HG02943 (cell line): ENCODE data around the gene CHN1.

Experiments used
- ATAC-seq: cut with Tn5 transposase; IDR thresholded peaks from one replicate; pipeline ENCODE4 v1.9.1; 2021; ENCODE audit warnings: mild to moderate bottlenecking, low read depth, moderate library complexity; ENCODE audit not compliant: unreplicated experiment

The CHN1 gene

DNA sequence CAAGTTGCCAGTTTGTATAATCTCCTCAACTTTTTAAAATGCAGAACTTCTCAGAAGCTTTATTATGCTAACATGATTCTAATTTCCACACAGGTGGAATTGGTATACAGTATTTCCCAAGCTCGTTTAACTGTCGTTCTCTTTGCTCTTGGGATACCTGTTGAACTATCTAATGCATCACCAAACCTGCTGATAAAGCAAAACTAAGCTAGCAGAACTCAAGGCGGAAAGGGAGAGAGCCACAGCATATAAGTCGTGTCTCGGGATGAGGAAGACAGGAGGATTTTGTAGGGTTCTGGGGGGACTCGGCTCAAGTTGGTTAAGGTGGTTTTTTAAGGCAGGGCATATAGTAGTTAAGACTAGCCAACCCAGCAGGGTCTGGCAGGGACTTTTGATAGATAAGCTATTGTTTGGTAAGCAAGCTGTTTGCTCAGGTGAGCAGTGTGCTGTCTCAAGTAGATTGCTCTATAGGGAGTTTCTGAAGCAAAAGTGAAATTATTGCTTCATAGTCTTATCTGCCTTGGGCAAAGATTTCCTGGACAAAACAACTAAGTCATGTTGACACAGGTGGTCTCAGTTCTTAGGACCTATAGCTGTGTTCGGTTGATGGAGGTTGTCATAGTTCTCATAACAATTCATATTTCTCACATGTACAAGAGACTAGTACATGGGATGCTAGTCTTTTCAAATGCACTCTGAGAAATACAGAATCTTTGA is 212.7 kb downstream of the CHN1 start:
- no peak for ATAC-seq

DNA sequence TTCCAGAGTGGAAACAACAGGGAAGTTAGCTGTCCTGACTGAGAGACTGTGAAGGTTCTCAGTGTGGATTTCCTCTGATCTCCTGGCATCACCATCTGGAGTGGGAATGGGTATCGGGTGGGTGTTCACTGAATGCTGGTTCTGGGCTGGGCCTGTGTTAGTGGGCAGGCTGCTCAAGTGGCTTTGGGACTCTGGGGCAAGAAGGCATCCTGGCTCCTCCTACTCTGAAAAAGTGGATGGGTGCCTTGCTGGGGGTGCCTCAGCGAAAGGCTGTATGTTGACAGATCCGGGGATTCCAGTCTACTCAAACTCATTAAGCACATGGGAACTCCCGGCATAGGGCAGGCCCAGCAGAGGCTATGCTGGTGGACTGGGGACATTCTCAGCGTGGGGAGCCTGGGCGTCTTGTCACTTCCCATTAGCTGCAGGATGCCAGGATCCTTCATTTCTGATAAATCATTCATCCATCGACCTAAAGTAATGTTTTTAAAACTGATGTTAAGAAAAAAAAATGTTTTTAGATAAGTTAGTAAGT is 213.4 kb downstream of the CHN1 start:
- no peak for ATAC-seq

DNA sequence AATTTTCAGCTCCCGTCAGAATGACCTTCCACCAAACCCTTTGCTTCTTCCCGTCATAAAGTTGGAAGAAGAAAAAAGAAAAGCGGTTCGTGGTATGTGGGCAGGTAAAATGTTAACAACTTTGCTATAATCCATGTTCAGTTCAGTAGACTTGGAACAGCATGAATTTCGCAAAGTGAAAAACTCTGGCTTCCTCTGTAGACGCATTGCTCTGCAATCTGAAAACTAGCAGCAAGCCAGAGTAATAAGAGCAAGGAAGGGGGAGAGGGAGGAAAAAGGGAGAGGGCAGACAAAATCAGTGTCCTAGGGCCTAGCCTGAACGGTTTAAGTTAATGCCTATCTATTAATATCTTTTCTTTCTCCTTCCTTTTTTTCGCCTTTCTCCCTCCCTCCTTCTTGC is 214.2 kb downstream of the CHN1 start:
- ATAC-seq = no peak

DNA sequence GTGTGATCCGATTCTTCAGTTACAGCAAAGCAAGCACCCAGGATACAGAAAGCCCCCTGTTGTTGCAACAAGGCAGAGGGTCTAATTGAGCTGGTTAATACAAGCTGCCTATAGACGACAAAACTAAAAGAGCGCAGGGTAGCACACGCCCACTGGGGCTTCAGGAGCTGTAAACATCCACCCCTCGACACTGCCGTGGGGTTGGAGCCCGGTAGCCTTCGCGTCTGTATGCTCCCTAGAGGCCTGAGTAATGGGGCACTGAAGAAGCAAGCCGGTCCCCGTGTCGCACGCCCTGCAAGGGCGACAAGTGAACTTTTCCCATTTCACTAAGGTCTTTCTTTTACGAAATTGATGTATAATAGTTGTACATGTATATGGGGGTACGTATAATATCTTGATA is 216.2 kb downstream of the CHN1 start:
- ATAC-seq = no peak

DNA sequence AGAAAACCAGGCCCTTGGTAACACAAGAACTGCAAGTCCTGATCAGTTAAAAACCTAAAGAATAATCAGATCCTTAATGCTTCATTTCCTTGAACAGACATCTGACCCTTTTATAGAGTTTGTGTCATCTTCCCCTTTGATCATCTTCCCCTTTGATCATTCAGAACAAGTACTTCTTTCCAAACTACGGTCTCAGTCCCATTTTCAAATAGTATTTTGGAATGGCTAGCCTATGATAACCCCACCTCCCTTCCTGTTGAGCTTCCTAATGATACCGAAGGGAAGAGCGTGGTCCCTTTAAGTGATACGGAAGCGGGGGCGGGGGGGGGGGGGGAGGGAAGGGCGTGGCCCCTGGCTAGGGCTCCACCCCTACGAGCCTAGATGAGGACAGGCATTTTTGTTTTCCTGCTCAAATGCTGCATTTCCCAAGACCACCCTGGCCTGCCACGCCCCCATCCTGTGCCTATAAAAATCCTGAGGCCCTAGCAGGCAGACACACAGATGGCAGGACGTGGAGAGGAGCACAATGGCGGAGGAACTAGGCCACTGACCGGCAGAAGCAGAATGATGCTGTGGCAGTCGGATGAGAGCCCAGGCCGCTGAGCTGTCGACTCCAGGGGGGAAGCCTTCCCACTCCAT is 216.8 kb downstream of the CHN1 start:
- ATAC-seq = no peak

DNA sequence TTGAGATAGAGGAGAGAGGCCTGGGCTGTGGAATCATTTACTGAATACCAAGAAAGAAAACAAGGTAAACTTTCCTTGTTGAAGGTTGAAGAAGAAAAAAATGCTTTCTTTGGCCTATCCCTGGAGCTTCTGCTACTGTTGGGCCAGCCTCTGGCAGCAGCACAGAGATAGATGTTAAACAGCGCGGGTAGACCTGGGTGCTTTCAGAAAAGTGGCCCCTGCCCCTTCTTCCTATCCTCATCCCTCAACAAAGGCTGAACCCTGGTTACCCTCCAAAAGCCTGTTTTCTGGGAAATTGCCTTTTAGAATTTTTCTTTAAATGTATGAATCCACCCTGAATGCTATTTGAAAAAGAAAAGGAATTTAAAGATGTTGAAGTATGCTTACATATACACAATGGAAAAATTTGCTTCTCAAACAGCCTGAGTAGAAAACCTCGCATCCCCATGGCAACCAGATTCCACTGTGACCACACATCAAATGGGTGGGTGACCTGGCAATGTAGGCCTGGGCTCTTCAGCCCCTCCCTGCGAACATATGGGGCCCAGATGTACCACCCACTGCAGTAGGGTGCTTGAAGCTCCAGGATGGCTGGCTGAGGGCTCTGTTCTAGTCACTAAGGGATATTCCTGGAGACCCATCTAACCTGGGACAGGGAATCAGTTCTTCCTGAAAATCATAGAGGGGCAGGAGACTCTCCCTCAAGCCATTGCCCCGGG is 217.5 kb downstream of the CHN1 start:
- no peak for ATAC-seq

DNA sequence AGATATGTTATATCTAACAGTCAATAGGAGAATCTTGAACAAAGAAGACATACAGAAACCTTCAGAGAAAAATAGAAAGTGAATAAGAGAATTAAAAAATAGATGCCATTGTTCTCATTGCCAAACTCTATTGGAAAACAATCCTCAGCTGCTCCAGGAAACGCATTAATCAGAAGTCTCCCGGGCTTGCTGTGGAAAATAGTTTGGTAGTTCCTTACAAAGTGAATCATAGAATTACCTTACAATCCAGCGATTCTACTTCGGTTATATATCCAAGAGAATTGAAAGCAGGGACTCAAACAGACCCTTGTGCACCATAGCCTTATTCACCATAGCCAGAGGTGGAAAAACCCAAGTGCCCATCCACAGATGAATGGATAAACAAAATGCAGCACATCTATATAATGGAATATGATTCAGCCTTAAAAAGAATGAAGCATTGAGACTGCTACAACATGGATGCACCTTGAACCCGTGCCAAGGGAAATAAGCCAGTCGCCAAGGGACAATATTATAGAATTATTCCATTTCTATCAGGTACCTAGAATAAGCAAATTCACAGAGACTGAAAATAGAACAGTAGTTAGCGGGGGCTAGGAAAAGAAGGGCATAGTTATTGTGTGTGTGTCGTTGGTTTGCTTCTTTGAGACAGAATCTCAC is 219.0 kb downstream of the CHN1 start:
- ATAC-seq = no peak

DNA sequence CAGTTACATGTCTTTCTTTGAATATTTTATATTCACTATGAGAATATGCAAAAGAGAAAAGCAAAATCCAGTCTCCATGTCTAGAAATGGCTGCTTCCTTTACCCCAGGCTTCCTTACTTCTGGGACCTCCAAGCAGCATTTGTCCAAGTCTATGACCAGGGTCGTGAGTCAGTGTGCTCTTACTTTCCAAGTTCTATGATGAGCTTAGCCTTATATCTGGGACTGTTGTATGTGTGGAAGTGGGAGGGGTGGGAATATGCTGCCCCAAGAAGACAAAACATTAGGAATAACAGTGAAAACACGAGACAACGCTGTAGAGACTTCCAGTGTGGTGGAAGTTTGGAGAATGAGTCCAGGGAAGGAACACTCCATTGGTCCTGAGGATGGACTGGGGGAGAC is 219.7 kb downstream of the CHN1 start:
- ATAC-seq = no peak

DNA sequence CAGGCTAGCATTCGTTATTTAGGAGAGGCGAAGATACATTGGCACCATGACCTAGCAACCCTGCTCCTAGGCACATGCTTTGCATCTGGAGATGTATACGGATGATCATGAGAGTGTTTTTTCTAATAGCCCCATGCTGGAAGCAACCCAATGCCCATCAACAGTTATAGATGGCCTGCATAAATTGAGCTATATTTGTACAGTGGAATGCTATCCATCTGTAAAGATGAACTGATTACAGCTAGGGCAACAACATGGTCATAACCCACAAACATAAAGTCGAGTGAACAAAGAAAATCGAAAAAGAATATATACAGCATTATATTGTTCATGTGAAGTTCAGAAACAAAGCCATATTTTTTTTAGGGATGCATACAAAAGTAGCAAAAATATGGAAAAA is 220.3 kb downstream of the CHN1 start:
- no peak for ATAC-seq

DNA sequence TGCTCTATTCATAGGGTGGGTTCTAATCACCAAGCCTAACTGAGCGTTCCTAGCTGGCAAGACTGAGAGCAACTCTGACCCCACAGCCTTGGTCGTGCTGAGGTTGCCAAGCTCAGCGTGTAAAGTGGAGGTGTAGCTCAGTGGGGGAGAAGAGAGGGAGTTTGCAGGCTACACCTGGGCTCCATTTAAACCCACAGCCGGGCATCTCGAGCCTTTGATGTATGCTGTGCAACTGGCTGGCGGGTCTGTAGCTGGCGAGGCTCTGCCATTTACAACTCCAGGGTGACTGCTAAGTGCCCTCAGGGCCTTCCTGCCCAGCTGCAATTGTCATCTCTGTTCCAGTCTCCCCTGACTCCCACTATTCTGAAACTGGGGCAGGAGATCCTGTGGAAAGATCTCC is 220.9 kb downstream of the CHN1 start:
- ATAC-seq = no peak

DNA sequence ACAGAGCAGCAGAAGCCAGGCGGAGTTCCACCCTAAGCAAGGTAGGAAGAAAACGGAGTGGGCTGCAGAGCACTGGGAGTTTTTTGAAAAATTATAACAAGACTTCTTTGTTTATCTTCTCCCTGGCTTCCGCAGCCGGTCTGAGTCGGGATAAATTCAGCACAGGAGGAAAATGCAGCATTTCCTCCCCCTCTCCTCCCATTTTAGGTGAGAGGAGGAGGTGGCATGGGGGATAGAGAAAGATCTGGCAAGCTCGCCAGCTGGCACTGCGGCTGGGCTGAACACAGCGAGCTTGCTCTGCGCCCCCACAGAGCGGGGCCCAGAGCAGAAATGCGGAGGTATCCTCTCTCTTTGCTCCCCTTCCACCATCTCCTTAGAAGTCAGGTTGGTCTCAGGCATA is 223.2 kb downstream of the CHN1 start:
- ATAC-seq = no peak

DNA sequence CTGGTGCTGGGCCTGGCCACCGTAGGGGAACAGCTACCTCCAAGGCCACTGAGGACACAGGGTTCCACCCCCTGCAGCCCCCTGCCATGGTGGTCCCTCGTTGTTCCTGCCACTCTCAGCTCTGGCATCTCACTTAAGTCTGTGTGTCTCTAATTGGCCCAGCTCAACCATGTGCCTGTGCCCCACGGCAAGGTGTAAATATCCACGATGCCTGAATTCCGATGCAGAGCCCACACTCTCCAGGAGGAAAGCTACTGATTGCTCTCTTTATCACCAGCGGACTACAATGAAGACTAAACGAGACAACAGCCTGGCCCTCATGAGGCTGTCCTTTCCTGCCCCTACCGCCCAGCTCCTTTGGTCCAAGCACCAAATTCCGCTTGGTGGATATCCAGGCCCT is 223.9 kb downstream of the CHN1 start:
- no peak for ATAC-seq

DNA sequence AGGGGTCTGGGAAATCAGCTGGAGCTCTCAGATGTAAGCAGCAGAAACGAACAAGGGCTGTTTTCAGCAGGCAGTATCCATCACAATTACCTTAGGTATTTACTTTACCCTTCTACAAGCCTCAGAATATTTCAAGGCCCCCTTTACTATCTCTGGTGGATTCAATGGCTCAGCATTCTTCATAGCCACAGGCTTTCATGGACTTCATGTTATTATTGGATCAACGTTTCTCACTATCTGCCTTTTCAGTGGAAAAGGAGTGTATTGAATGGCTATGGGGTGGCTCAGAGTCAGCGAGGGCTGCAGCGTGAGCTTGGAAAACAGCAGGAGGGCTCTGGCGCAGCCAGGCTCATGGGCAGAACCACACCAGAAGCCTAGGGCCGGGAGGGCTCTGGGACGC is 224.3 kb downstream of the CHN1 start:
- no peak for ATAC-seq

DNA sequence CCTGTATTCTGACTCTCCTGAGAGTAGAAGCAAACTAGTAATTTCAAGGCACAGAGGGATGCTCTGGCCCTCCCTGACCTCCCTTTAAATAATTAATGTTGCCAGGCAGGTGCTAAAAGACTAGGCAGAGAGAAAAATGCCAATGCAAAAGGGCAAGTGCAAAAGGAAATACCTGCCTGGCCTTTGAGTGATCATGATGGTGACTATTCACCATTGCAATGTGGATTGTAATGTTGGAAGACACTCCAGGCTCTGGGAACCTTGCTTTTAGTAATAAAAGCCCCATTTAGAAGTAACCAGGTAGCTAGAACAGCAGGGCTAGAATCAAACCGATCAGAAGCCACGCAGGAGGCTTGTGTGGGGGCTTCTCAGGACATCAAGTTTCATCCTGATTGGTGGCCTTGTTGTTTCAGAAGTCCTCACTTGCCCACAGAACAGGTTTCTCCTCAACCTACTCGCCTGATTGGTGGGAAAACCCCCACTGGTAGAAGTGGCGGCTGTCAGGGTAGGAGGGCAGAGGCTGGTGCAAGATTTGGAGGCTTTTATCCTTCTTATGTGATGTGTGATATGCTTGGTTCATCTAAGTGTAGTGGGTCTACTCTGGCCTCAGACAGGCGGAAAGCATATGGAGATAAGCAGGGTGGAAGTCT is 224.9 kb downstream of the CHN1 start:
- no peak for ATAC-seq

DNA sequence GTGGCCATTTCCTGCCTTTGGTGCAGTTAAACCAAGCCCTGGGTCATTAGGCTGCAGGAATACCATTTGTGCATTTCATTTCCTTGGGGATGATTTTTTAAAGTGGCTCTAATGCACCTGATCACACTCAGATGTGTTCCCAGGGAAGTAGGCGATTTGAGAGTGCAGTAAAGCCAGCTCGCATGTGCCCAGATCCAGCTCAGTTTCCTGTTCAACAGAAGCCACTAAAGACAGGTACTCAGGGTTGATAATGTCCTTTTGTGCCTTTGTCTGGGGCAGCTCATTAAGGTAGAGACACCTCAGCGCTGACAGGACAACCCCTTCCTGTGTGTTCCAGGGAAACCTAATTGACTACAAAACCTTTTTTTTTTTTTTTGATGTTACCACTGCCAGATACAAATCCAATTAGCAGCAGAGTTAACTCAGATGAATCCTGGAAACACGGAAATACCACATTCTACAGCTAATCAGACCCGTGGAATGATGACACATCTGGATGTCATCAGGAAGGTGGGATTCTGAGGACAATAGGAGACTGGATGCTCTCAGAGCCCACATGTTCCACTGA is 225.7 kb downstream of the CHN1 start:
- ATAC-seq = no peak

DNA sequence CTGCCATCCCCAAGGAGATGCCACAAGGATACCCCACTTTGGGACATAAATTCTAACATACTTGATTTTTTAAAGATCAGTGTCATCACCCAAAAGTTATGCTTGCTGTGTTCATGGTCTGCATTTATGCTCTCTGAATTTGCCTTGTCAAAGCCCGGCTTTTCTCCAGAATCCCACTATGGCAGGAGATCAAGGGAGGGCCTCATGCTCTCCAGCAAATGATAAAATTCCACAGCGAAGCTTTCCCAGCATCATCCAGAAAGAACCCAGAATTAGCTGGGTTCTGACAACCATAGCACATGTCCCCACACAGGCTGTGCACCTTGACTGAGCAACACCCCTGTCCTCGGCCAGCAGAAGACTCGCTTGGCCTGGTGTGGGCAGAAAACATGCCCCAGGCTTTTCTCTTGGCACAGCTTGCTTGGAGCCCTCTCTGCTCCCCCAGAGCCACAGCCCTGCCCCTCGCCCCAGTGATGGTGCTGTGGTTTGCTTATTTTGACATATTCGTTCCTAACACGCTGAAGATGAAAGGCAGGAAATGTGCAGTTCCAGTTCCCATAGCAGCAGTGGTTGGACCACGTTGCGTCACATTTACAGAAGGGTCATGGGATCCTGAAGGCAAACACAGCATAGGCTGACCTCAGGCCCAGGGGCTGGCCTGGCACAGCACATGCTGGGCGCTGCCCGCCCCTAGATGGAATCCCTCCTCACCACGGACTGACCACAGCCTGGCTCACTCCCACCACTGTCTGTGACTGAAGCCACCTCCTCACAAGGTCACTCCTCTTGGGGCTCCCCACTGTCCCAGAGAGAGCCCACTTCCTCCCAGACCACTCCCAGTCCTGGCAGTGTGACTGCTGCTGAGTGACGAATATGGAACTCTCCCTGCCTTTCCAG is 226.8 kb downstream of the CHN1 start:
- ATAC-seq = no peak

DNA sequence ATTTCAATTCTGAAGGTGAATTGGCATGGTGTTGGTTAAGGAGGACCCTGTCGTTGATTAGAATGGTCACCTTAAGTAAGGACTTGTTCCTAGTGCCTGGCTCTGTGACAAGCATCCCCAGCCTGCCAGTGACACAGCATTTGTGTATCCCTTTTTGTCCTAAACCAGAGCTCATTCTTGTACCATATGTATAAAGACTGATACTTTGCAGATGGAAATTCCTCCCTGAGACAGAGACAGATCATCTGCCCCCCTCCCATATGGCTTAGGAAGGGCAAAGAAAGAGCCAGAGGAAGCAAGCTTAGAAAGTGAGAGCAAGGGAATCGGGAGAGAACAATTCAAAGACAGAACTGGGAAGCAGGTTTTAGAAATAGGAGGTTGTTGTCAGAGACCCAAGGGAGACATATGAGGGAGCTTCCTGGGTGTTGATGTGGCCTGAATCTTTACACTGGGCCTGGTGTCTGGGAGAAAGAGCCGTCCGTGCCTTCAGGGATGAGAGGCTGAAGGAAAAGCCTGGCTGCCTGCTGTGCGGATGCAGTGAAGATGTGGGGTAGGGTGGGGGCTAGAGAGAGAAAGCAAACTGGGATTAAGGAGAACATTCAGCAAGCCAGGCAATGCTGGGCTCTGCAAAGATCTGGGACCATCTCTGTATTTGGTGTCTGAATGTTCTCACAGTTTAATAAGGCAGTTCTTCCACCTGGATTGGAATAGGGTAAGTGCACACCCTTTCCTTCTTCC is 227.7 kb downstream of the CHN1 start:
- ATAC-seq = no peak

DNA sequence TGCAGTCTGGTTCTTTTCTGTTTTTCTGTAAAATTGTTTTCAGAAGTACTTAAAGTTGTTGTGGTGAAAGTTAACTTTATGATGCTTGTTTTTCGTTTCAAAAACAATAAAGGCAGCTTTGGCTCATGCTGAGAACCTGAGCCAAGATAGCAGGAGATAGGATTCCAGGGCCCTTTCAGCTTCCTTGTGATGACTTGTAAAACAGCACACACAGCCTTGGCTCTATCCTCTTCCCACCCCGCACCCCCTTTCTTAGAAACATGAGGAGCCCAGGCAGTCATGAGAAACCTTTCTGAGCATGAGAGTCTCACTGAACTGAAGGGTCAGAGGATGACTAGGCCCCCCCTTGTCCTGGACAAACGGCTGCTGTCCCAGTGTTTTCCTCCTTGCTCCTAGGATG is 228.5 kb downstream of the CHN1 start:
- no peak for ATAC-seq

DNA sequence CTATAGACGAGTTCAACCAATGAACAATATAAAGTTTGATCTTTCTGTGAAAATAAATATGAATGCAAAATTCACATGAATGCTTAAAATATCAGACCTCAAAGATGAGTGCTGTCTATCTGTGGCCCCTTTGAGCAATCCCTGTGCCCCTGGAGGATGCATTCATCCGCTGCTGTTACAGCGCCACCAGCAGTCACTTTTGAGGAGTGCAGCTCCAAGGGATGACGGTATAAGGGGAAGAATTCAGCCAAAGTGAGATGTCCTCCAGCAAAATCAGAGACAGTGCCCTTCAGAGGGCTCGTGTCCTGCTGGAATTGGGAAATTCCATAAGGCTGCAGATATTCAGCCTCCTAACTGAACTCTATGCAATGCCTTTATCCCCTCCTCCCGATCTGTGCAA is 229.0 kb downstream of the CHN1 start:
- no peak for ATAC-seq
